D721Med (cell line): ENCODE measurements around the gene TDRD9.

Experiments
- DNase-seq: peaks from one replicate; pipeline ENCODE4 v3.0.0; 2011; ENCODE audit warnings: low spot score; ENCODE audit not compliant: insufficient read length
- FAIRE-seq: peaks from 2 replicates; lab custom pipeline; 2011; peaks lifted over from hg19 to GRCh38; lab: Jason Lieb, UNC
- CTCF ChIP-seq: IDR thresholded peaks from 2 replicates; pipeline ENCODE4 v1.5.1; 2012; ENCODE audit warnings: mild to moderate bottlenecking, control low read depth; ENCODE audit not compliant: insufficient read depth; ENCODE audit errors: missing control alignments

TDRD9 gene

GRCh38 chr14:104098272-104099095 is 170.2 kb downstream of the TDRD9 start:
- no peak for FAIRE-seq
- no peak for TF ChIP-seq CTCF
- no peak for DNase-seq

- no peak for TF ChIP-seq CTCF
Observed at GRCh38 chr14:104099096-104100041, 171.1 kb downstream of the TDRD9 start.

GRCh38 chr14:104100171-104101085 is 172.2 kb downstream of the TDRD9 start:
- no peak for TF ChIP-seq CTCF
- FAIRE-seq (no peak), DNase-seq (no peak)

More at GRCh38 chr14:104099096-104100041, 171.1 kb downstream of the TDRD9 start:
- FAIRE-seq: no peak
- DNase-seq: no peak

GRCh38 chr14:104101086-104101621 is 172.9 kb downstream of the TDRD9 start:
- no peak for DNase-seq
- TF ChIP-seq CTCF: no peak
- FAIRE-seq: no peak

GRCh38 chr14:104101651-104102281 is 173.5 kb downstream of the TDRD9 start:
- TF ChIP-seq CTCF: no peak
- FAIRE-seq (no peak), DNase-seq (no peak)
